ENCODE data around the gene DBX2. TPM values are rescaled to one million over a fixed set of nuclear protein-coding genes. Genes with fewer than 3 reads are reported as not detected.
A peak's percentile ranks its signal among the peaks of the same experiment; 100 is the strongest.
"Not testable (repeated sequence)": the region's sequence is repeated elsewhere in the genome, so short reads cannot be mapped to it uniquely, and the experiment has no call there.

The DBX2 gene
- total RNA-seq, 1 experiment from 2014 or later = 0.37 TPM

GRCh38 chr12:45093051-45093450, 42.2 kb upstream of the DBX2 start:
- POLR2A ChIA-PET (ENCODE audit: low non-redundant PET) = interaction anchor here (0.6 kb wide), 1 partner anchor 1071 kb away, joined by 8 read pairs; no protein-coding TSS in a partner anchor
- Histone ChIP-seq H3K9me3 (ENCODE audit: low read depth, low read length, poor library complexity, severe bottlenecking) (no peaks in the 10 kb centered on the region), H3K27ac (ENCODE audit: low read depth, low read length, poor library complexity, severe bottlenecking) (no peak overlapping the region), H3K4me1 (ENCODE audit: insufficient read depth, low read length, poor library complexity, severe bottlenecking) (peaks cover 32% of the 10 kb centered on the region), H3K27me3 (replicated peaks; ENCODE audit: insufficient read depth, low read depth, low read length, poor library complexity) (peaks cover 62% of the 10 kb centered on the region), H3K4me3 (ENCODE audit: low read depth, low read length, poor library complexity, severe bottlenecking) (no peak overlapping the region), H3K36me3 (ENCODE audit: insufficient read depth, low read length, poor library complexity, severe bottlenecking) (no peaks in the 10 kb centered on the region)
- intact Hi-C loops (cut with micrococcal nuclease; ENCODE audit: unreplicated experiment) = no loop called here
- TF ChIP-seq, protein P1, sequence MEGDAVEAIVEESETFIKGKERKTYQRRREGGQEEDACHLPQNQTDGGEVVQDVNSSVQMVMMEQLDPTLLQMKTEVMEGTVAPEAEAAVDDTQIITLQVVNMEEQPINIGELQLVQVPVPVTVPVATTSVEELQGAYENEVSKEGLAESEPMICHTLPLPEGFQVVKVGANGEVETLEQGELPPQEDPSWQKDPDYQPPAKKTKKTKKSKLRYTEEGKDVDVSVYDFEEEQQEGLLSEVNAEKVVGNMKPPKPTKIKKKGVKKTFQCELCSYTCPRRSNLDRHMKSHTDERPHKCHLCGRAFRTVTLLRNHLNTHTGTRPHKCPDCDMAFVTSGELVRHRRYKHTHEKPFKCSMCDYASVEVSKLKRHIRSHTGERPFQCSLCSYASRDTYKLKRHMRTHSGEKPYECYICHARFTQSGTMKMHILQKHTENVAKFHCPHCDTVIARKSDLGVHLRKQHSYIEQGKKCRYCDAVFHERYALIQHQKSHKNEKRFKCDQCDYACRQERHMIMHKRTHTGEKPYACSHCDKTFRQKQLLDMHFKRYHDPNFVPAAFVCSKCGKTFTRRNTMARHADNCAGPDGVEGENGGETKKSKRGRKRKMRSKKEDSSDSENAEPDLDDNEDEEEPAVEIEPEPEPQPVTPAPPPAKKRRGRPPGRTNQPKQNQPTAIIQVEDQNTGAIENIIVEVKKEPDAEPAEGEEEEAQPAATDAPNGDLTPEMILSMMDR (conservative IDR thresholded peaks at IDR 0.05; ENCODE audit: low read depth, low read length) = no peak
- TF ChIP-seq EZH2 (IDR thresholded peaks at IDR 0.05; ENCODE audit: borderline replicate concordance, low read depth, low read length, poor library complexity, severe bottlenecking) = no peak
- no TSS peak for BruUV-seq (replicated peaks)
- DNase-seq (ENCODE audit: low spot score) = no peak
- CTCF ChIA-PET = interaction anchor here (0.5 to 0.7 kb wide), 2 partner anchors 120 to 1032 kb away, joined by 4 to 5 read pairs; no protein-coding TSS in a partner anchor

- intact Hi-C loops (cut with micrococcal nuclease; ENCODE audit: unreplicated experiment) = no loop called here
- POLR2A ChIA-PET (ENCODE audit: low non-redundant PET) = no interaction called here
- CTCF ChIA-PET = no interaction called here
Observed at GRCh38 chr12:45089411-45090075, 38.6 kb upstream of the DBX2 start.

GRCh38 chr12:45088608-45089007, 37.7 kb upstream of the DBX2 start:
- ChIA-PET POLR2A (ENCODE audit: low non-redundant PET) (no interaction called here), CTCF (no interaction called here)

More at GRCh38 chr12:45089411-45090075, 38.6 kb upstream of the DBX2 start:
- Histone ChIP-seq H3K27ac (ENCODE audit: low read depth, low read length, poor library complexity, severe bottlenecking) (no peak overlapping the region), H3K4me3 (ENCODE audit: low read depth, low read length, poor library complexity, severe bottlenecking) (no peak overlapping the region), H3K27me3 (replicated peaks; ENCODE audit: insufficient read depth, low read depth, low read length, poor library complexity) (peaks cover 43% of the 10 kb centered on the region), H3K9me3 (ENCODE audit: low read depth, low read length, poor library complexity, severe bottlenecking) (peaks cover 4% of the 10 kb centered on the region), H3K36me3 (ENCODE audit: insufficient read depth, low read length, poor library complexity, severe bottlenecking) (no peaks in the 10 kb centered on the region), H3K4me1 (ENCODE audit: insufficient read depth, low read length, poor library complexity, severe bottlenecking) (peaks cover 32% of the 10 kb centered on the region)
- no peak for TF ChIP-seq EZH2 (IDR thresholded peaks at IDR 0.05; ENCODE audit: borderline replicate concordance, low read depth, low read length, poor library complexity, severe bottlenecking)
- TF ChIP-seq, protein P1 (conservative IDR thresholded peaks at IDR 0.05; ENCODE audit: low read depth, low read length) = no peak
- peak; percentile 82 for DNase-seq (ENCODE audit: low spot score)
- no TSS peak for BruUV-seq (replicated peaks)

DNA sequence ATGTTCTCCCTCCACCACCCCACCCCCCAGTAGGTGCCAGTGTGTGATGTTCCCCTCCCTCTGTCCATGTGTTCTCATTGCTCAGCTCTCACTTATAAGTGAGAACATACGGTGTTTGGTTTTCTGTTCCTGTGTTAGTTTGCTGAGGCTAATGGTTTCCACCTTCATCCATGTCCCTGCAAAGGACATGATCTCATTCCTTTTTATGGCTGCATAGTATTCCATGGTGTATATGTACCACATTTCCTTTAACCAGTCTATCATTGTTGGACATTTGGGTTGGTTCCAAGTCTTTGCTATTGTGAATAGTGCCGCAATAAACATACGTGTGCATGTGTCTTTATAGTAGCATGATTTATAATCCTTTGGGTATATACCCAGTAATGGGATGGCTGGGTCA, 33.3 kb upstream of the DBX2 start:
- H3K27me3 ChIP-seq (replicated peaks; ENCODE audit: insufficient read depth, low read depth, low read length, poor library complexity) = peaks cover 17% of the 10 kb centered on the region
- H3K9me3 ChIP-seq (ENCODE audit: low read depth, low read length, poor library complexity, severe bottlenecking); H3K4me3 ChIP-seq (ENCODE audit: low read depth, low read length, poor library complexity, severe bottlenecking); POLR2A ChIA-PET (ENCODE audit: low non-redundant PET); BruUV-seq (replicated peaks); H3K4me1 ChIP-seq (ENCODE audit: insufficient read depth, low read length, poor library complexity, severe bottlenecking); H3K27ac ChIP-seq (ENCODE audit: low read depth, low read length, poor library complexity, severe bottlenecking); DNase-seq (ENCODE audit: low spot score); CTCF ChIA-PET; intact Hi-C loops (cut with micrococcal nuclease; ENCODE audit: unreplicated experiment); H3K36me3 ChIP-seq (ENCODE audit: insufficient read depth, low read length, poor library complexity, severe bottlenecking): not testable (repeated sequence)

More at GRCh38 chr12:45088608-45089007, 37.7 kb upstream of the DBX2 start:
- intact Hi-C loops (cut with micrococcal nuclease; ENCODE audit: unreplicated experiment) = no loop called here
- Histone ChIP-seq H3K27ac (ENCODE audit: low read depth, low read length, poor library complexity, severe bottlenecking) (no peak overlapping the region), H3K36me3 (ENCODE audit: insufficient read depth, low read length, poor library complexity, severe bottlenecking) (no peaks in the 10 kb centered on the region), H3K4me3 (ENCODE audit: low read depth, low read length, poor library complexity, severe bottlenecking) (no peak overlapping the region), H3K4me1 (ENCODE audit: insufficient read depth, low read length, poor library complexity, severe bottlenecking) (peaks cover 30% of the 10 kb centered on the region), H3K9me3 (ENCODE audit: low read depth, low read length, poor library complexity, severe bottlenecking) (peaks cover 4% of the 10 kb centered on the region), H3K27me3 (replicated peaks; ENCODE audit: insufficient read depth, low read depth, low read length, poor library complexity) (peaks cover 38% of the 10 kb centered on the region)
- no TSS peak for BruUV-seq (replicated peaks)
- no peak for TF ChIP-seq EZH2 (IDR thresholded peaks at IDR 0.05; ENCODE audit: borderline replicate concordance, low read depth, low read length, poor library complexity, severe bottlenecking)
- TF ChIP-seq, protein P1 (conservative IDR thresholded peaks at IDR 0.05; ENCODE audit: low read depth, low read length) = no peak
- DNase-seq (ENCODE audit: low spot score) = no peak
